Testis (tissue), 2 donors: ENCODE data around the gene FAM171A1.

ENCODE experiments used
- POLR2A ChIP-seq: fragments of 450-650 bp; IDR thresholded peaks from one replicate; pipeline ENCODE4 v1.6.1; 2017; ENCODE audit warnings: antibody characterized with exemption, mild to moderate bottlenecking, moderate library complexity
- TF ChIP-seq, protein P1 (sequence below), 3 experiments: fragments of 450-650 bp in 2 of 3; fragments of 200-600 bp in 1 of 3; sonication (generic) in 1 of 3; IDR thresholded peaks; one replicate each; pipeline ENCODE4 v1.5.1; 2016 to 2019; ENCODE audit warnings: antibody characterized with exemption in 3 of 3, mild to moderate bottlenecking in 2 of 3, moderate library complexity in 1 of 3

- TF ChIP-seq, protein P1, sequence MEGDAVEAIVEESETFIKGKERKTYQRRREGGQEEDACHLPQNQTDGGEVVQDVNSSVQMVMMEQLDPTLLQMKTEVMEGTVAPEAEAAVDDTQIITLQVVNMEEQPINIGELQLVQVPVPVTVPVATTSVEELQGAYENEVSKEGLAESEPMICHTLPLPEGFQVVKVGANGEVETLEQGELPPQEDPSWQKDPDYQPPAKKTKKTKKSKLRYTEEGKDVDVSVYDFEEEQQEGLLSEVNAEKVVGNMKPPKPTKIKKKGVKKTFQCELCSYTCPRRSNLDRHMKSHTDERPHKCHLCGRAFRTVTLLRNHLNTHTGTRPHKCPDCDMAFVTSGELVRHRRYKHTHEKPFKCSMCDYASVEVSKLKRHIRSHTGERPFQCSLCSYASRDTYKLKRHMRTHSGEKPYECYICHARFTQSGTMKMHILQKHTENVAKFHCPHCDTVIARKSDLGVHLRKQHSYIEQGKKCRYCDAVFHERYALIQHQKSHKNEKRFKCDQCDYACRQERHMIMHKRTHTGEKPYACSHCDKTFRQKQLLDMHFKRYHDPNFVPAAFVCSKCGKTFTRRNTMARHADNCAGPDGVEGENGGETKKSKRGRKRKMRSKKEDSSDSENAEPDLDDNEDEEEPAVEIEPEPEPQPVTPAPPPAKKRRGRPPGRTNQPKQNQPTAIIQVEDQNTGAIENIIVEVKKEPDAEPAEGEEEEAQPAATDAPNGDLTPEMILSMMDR (IDR thresholded peaks at IDR 0.05): no peak
- TF ChIP-seq POLR2A: no peak
Measured at GRCh38 chr10:15342970-15343369, 28.1 kb downstream of the FAM171A1 start.
